HG02763 (cell line): ENCODE data around the gene USP7.
"Not testable (repeated sequence)": the region's sequence is repeated elsewhere in the genome, so short reads cannot be mapped to it uniquely, and the experiment has no call there.

ENCODE experiments used
- ATAC-seq: cut with Tn5 transposase; IDR thresholded peaks from one replicate; pipeline ENCODE4 v1.9.1; 2021; ENCODE audit warnings: mild to moderate bottlenecking, moderate library complexity; ENCODE audit not compliant: unreplicated experiment

The USP7 gene

GRCh38 chr16:8848939-8849391, 114.7 kb downstream of the USP7 start:
- ATAC-seq, result no peak

- ATAC-seq, result no peak
Measured at GRCh38 chr16:8848231-8848938, 115.3 kb downstream of the USP7 start.

GRCh38 chr16:8847623-8848022, 116.1 kb downstream of the USP7 start:
- ATAC-seq, result no peak

- ATAC-seq, result no peak
Measured at GRCh38 chr16:8847145-8847544, 116.6 kb downstream of the USP7 start.

- ATAC-seq, result no peak
Measured at GRCh38 chr16:8846401-8846932, 117.2 kb downstream of the USP7 start.

GRCh38 chr16:8845699-8846298, 117.9 kb downstream of the USP7 start:
- no peak for ATAC-seq

GRCh38 chr16:8843296-8843695, 120.4 kb downstream of the USP7 start:
- ATAC-seq, result not testable (repeated sequence)
